ENCODE data around the gene PROX1. TPM values are rescaled to one million over a fixed set of nuclear protein-coding genes. Genes with fewer than 3 reads are reported as not detected.

PROX1 gene
- total RNA-seq, 1 experiment from 2014 or later, result 3.8 TPM

DNA sequence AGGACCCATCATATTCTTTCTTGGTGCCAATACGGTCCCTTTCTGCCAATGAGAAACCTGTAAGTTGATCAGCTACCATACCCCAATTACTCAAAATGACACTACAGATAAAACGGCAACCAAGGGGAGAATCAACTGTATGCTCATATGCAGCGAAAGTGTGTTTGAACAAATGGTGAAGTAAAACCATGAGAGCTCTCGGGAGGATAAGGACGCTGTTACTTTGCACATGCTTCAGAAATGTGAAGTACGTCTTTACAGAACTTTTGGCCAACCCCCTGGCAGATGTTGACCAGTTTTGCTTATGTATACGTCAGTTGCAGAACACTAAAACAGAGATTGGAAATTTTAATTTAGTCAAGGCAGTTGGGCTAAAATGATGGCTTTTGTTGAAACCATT lies 79.6 kb downstream of the PROX1 start (continued):
- TF ChIP-seq, protein P1, sequence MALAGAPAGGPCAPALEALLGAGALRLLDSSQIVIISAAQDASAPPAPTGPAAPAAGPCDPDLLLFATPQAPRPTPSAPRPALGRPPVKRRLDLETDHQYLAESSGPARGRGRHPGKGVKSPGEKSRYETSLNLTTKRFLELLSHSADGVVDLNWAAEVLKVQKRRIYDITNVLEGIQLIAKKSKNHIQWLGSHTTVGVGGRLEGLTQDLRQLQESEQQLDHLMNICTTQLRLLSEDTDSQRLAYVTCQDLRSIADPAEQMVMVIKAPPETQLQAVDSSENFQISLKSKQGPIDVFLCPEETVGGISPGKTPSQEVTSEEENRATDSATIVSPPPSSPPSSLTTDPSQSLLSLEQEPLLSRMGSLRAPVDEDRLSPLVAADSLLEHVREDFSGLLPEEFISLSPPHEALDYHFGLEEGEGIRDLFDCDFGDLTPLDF (CRISPR knock-in tag; IDR thresholded peaks at IDR 0.05), result no peak

DNA sequence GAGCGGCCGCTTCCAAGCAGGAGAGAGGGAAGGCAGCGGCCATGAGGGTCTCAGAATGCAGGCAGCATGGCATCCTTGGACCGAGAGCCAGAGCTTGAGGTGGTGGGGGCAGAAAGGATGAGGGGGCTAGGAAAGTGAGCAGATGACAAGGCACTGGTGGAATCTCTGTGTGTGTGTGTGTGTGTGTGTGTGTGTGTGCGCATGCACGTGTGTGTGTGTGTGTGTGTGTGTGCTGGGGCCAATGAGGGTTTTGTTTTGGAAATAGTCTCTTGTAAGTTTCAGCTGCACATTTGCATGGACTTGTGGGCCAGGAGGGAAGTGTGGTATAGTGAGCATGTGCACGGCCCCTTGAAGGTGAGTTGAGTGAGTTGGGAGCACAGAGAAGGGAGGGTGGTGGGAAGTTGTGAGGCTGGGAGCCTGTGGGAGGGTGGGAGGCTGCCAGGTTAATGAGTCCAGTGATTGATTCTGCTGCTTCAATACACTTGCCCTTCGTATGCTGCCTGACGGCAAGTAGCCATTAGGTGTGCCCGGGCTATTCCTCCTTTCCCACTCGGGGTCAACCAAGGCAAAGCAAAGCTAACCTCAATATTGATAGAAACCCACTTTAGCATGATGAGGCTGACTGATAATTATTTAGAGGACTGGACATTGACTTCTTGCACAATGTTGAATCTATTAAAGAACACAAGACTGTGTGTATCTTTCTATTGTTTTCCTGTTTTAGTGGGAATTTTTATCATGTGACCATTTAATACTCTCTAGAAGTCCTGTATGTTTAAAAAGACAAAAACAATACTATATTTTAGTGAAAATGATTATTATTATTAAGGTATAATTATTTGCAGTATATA lies 80.3 kb downstream of the PROX1 start:
- no peak for DNase-seq (ENCODE audit: low spot score)
- TF ChIP-seq, protein P2, sequence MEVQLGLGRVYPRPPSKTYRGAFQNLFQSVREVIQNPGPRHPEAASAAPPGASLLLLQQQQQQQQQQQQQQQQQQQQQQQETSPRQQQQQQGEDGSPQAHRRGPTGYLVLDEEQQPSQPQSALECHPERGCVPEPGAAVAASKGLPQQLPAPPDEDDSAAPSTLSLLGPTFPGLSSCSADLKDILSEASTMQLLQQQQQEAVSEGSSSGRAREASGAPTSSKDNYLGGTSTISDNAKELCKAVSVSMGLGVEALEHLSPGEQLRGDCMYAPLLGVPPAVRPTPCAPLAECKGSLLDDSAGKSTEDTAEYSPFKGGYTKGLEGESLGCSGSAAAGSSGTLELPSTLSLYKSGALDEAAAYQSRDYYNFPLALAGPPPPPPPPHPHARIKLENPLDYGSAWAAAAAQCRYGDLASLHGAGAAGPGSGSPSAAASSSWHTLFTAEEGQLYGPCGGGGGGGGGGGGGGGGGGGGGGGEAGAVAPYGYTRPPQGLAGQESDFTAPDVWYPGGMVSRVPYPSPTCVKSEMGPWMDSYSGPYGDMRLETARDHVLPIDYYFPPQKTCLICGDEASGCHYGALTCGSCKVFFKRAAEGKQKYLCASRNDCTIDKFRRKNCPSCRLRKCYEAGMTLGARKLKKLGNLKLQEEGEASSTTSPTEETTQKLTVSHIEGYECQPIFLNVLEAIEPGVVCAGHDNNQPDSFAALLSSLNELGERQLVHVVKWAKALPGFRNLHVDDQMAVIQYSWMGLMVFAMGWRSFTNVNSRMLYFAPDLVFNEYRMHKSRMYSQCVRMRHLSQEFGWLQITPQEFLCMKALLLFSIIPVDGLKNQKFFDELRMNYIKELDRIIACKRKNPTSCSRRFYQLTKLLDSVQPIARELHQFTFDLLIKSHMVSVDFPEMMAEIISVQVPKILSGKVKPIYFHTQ (CRISPR knock-in tag; IDR thresholded peaks at IDR 0.05), result no peak
- no peak for TF ChIP-seq SOX15 (CRISPR knock-in tag; IDR thresholded peaks at IDR 0.05)
- TF ChIP-seq, protein P3, sequence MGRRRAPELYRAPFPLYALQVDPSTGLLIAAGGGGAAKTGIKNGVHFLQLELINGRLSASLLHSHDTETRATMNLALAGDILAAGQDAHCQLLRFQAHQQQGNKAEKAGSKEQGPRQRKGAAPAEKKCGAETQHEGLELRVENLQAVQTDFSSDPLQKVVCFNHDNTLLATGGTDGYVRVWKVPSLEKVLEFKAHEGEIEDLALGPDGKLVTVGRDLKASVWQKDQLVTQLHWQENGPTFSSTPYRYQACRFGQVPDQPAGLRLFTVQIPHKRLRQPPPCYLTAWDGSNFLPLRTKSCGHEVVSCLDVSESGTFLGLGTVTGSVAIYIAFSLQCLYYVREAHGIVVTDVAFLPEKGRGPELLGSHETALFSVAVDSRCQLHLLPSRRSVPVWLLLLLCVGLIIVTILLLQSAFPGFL (CRISPR knock-in tag; IDR thresholded peaks at IDR 0.05; ENCODE audit: borderline replicate concordance), result no peak
- TF ChIP-seq, protein P4, sequence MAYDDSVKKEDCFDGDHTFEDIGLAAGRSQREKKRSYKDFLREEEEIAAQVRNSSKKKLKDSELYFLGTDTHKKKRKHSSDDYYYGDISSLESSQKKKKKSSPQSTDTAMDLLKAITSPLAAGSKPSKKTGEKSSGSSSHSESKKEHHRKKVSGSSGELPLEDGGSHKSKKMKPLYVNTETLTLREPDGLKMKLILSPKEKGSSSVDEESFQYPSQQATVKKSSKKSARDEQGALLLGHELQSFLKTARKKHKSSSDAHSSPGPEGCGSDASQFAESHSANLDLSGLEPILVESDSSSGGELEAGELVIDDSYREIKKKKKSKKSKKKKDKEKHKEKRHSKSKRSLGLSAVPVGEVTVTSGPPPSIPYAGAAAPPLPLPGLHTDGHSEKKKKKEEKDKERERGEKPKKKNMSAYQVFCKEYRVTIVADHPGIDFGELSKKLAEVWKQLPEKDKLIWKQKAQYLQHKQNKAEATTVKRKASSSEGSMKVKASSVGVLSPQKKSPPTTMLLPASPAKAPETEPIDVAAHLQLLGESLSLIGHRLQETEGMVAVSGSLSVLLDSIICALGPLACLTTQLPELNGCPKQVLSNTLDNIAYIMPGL (CRISPR knock-in tag; IDR thresholded peaks at IDR 0.05), result no peak
- no peak for TF ChIP-seq ETV6 (CRISPR knock-in tag; IDR thresholded peaks at IDR 0.05)
- TF ChIP-seq, protein P5, sequence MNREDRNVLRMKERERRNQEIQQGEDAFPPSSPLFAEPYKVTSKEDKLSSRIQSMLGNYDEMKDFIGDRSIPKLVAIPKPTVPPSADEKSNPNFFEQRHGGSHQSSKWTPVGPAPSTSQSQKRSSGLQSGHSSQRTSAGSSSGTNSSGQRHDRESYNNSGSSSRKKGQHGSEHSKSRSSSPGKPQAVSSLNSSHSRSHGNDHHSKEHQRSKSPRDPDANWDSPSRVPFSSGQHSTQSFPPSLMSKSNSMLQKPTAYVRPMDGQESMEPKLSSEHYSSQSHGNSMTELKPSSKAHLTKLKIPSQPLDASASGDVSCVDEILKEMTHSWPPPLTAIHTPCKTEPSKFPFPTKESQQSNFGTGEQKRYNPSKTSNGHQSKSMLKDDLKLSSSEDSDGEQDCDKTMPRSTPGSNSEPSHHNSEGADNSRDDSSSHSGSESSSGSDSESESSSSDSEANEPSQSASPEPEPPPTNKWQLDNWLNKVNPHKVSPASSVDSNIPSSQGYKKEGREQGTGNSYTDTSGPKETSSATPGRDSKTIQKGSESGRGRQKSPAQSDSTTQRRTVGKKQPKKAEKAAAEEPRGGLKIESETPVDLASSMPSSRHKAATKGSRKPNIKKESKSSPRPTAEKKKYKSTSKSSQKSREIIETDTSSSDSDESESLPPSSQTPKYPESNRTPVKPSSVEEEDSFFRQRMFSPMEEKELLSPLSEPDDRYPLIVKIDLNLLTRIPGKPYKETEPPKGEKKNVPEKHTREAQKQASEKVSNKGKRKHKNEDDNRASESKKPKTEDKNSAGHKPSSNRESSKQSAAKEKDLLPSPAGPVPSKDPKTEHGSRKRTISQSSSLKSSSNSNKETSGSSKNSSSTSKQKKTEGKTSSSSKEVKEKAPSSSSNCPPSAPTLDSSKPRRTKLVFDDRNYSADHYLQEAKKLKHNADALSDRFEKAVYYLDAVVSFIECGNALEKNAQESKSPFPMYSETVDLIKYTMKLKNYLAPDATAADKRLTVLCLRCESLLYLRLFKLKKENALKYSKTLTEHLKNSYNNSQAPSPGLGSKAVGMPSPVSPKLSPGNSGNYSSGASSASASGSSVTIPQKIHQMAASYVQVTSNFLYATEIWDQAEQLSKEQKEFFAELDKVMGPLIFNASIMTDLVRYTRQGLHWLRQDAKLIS (CRISPR knock-in tag; IDR thresholded peaks at IDR 0.05; ENCODE audit: borderline replicate concordance), result no peak
- no peak for TF ChIP-seq TEAD4 (CRISPR knock-in tag; IDR thresholded peaks at IDR 0.05)
- no peak for TF ChIP-seq FOXK1 (CRISPR knock-in tag; IDR thresholded peaks at IDR 0.05)
- no peak for TF ChIP-seq TCF7 (CRISPR knock-in tag; IDR thresholded peaks at IDR 0.05; ENCODE audit: low read depth)
- TF ChIP-seq NR3C1 (CRISPR knock-in tag; conservative IDR thresholded peaks at IDR 0.05; ENCODE audit: low read depth), result no peak
- no peak for ATAC-seq
- no peak overlapping the region for H3K4me3 Mint-ChIP-seq
- H3K27me3 Mint-ChIP-seq (ENCODE audit: low read depth), result no peaks in the 10 kb centered on the region
- H3K27ac Mint-ChIP-seq, result no peak overlapping the region
- no peaks in the 10 kb centered on the region for H3K9me3 Mint-ChIP-seq
- ChIA-PET CTCF (no interaction called here), POLR2A (interaction anchor here (0.6 kb wide), 2 partner anchors 67 to 106 kb away, joined by 3 to 4 read pairs; no protein-coding TSS in a partner anchor)
- H3K4me1 Mint-ChIP-seq, result peaks cover 4% of the 10 kb centered on the region
- no peaks in the 10 kb centered on the region for H3K36me3 Mint-ChIP-seq

Data from WTC11 (cell line).